MM.1S (cell line): ENCODE results near the gene ECI2.

Source experiments
- EZH2 ChIP-seq: fragments of 300-600 bp; sonication (generic); optimal IDR thresholded peaks from 2 replicates; pipeline ENCODE3; 2017; ENCODE audit warnings: low read depth, mild to moderate bottlenecking, antibody characterized with exemption, low read length, mixed read lengths
- EZH2phosphoT487 ChIP-seq: fragments of 300-600 bp; sonication (generic); IDR thresholded peaks from 2 replicates; pipeline ENCODE4 v1.6.1; 2018; ENCODE audit warnings: antibody characterized with exemption, low read length
- TF ChIP-seq, protein P1 (sequence below): fragments of 300-600 bp; sonication (generic); IDR thresholded peaks from 2 replicates; pipeline ENCODE4 v1.5.1; 2016; ENCODE audit warnings: antibody characterized with exemption, low read length, mixed read lengths

DNA sequence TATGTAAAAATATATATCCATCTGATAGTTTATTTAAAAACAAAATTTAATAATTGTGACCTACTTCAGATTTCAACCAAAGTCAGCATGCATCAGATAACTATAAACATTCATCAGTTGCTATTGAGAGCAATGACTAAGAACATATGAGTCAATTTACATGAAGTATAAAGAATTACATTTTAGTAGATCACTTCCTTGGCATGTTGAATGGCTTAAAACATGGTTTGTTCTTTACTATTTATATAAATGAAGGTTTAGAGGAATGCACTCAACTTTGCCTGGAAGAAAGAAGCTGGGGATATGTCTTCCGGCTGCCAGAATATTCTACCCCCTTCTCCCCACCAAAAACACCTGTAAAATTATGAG, 50.1 kb downstream of the ECI2 start:
- TF ChIP-seq, protein P1, sequence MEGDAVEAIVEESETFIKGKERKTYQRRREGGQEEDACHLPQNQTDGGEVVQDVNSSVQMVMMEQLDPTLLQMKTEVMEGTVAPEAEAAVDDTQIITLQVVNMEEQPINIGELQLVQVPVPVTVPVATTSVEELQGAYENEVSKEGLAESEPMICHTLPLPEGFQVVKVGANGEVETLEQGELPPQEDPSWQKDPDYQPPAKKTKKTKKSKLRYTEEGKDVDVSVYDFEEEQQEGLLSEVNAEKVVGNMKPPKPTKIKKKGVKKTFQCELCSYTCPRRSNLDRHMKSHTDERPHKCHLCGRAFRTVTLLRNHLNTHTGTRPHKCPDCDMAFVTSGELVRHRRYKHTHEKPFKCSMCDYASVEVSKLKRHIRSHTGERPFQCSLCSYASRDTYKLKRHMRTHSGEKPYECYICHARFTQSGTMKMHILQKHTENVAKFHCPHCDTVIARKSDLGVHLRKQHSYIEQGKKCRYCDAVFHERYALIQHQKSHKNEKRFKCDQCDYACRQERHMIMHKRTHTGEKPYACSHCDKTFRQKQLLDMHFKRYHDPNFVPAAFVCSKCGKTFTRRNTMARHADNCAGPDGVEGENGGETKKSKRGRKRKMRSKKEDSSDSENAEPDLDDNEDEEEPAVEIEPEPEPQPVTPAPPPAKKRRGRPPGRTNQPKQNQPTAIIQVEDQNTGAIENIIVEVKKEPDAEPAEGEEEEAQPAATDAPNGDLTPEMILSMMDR = no peak
- TF ChIP-seq EZH2phosphoT487 (no peak), EZH2 (no peak)
